ENCODE data around the gene OTX1.
"Not testable (repeated sequence)": the region's sequence is repeated elsewhere in the genome, so short reads cannot be mapped to it uniquely, and the experiment has no call there.

Gene OTX1

GRCh38 chr2:63050334-63051041 lies at the start of gene OTX1:
Gene OTX1 (plus strand): TSS chr2:63050830. CDS start chr2:63052991, 2,161 bp downstream.
- DNase-seq, result peak; percentile 39 to 56

- DNase-seq, result no peak
These were observed 49.1 kb upstream of the OTX1 start for GRCh38 chr2:63001576-63001975.

- no peak for DNase-seq
These were observed 47.3 kb upstream of the OTX1 start for GRCh38 chr2:63003351-63003750.

GRCh38 chr2:63007813-63008458 lies 42.7 kb upstream of the OTX1 start:
- DNase-seq, result no peak

GRCh38 chr2:63008838-63009237 lies 41.8 kb upstream of the OTX1 start:
- no peak for DNase-seq

GRCh38 chr2:63009490-63009889 lies 41.1 kb upstream of the OTX1 start:
- DNase-seq, result no peak

GRCh38 chr2:63012541-63012940 lies 38.1 kb upstream of the OTX1 start:
- DNase-seq, result no peak

- DNase-seq, result no peak
These were observed 37.2 kb upstream of the OTX1 start for GRCh38 chr2:63013438-63013837.

- no peak for DNase-seq
These were observed 35.2 kb upstream of the OTX1 start for GRCh38 chr2:63015389-63015788.

- DNase-seq, result no peak
These were observed 32.2 kb upstream of the OTX1 start for GRCh38 chr2:63018439-63018838.

GRCh38 chr2:63019686-63020085 lies 30.9 kb upstream of the OTX1 start:
- not testable (repeated sequence) for DNase-seq

- DNase-seq, result no peak
These were observed 27.2 kb upstream of the OTX1 start for GRCh38 chr2:63023444-63023843.

GRCh38 chr2:63027220-63027619 lies 23.4 kb upstream of the OTX1 start:
- no peak for DNase-seq

GRCh38 chr2:63029058-63029457 lies 21.6 kb upstream of the OTX1 start:
- DNase-seq, result no peak

- DNase-seq, result no peak
These were observed 16.1 kb upstream of the OTX1 start for GRCh38 chr2:63034526-63034925.

GRCh38 chr2:63035169-63035568 lies 15.5 kb upstream of the OTX1 start:
- no peak for DNase-seq

GRCh38 chr2:63035660-63036059 lies 15.0 kb upstream of the OTX1 start:
- no peak for DNase-seq

GRCh38 chr2:63038034-63038433 lies 12.6 kb upstream of the OTX1 start:
- DNase-seq, result no peak

GRCh38 chr2:63040586-63040985 lies 10.0 kb upstream of the OTX1 start:
- DNase-seq, result no peak

GRCh38 chr2:63041592-63041991 lies 9.0 kb upstream of the OTX1 start:
- DNase-seq, result no peak

- DNase-seq, result no peak
These were observed 6.0 kb upstream of the OTX1 start for GRCh38 chr2:63044362-63045327.

GRCh38 chr2:63046552-63046951 lies 4.1 kb upstream of the OTX1 start:
- DNase-seq, result no peak

- DNase-seq, result no peak
These were observed 3.7 kb upstream of the OTX1 start for GRCh38 chr2:63046961-63047320.
